Neural cell (in vitro differentiated cells): ENCODE measurements around the gene COL27A1. TPM values are rescaled to one million over a fixed set of nuclear protein-coding genes. Genes with fewer than 3 reads are reported as not detected.

Experiments used
- H2AFZ ChIP-seq: fragments of 200-600, 300-800 bp; sonication (generic), shearing (Covaris generic); 2 replicates; pipeline ENCODE4 v1.6.0; 2014; ENCODE audit warnings: low read depth, mild to moderate bottlenecking, antibody characterized with exemption, low read length, moderate library complexity
- H3F3A ChIP-seq: fragments of 200-600 bp; shearing (Covaris generic); 2 replicates; pipeline ENCODE4 v1.6.1; 2016; ENCODE audit warnings: mild to moderate bottlenecking, moderate library complexity, mixed read lengths, antibody characterized with exemption, low read length; ENCODE audit not compliant: insufficient read depth, poor library complexity, severe bottlenecking
- H3K27ac ChIP-seq: fragments of 200-600, 300-800 bp; sonication (generic), shearing (Covaris generic); 2 replicates; pipeline ENCODE4 v1.5.1; 2014; ENCODE audit warnings: mild to moderate bottlenecking, low read length, moderate library complexity
- H3K27me3 ChIP-seq: fragments of 300-800, 200-600 bp; sonication (generic), shearing (Covaris generic); 2 replicates; pipeline ENCODE4 v1.6.0; 2014; ENCODE audit warnings: mild to moderate bottlenecking, low read depth, low read length, moderate library complexity; ENCODE audit not compliant: insufficient read depth
- H3K36me3 ChIP-seq: fragments of 300-800, 200-600 bp; sonication (generic), shearing (Covaris generic); 2 replicates; pipeline ENCODE4 v1.5.1; 2014; ENCODE audit warnings: mild to moderate bottlenecking, antibody characterized with exemption, low read length, moderate library complexity; ENCODE audit not compliant: insufficient read depth
- H3K4me2 ChIP-seq: fragments of 300-800, 200-600 bp; sonication (generic), shearing (Covaris generic); 2 replicates; pipeline ENCODE4 v1.6.0; 2014; ENCODE audit warnings: mild to moderate bottlenecking, low read length
- H3K4me3 ChIP-seq: fragments of 300-800, 200-600 bp; sonication (generic), shearing (Covaris generic); 2 replicates; pipeline ENCODE4 v1.5.1; 2014; ENCODE audit warnings: mild to moderate bottlenecking, low read length, moderate library complexity
- H3K79me2 ChIP-seq: fragments of 200-600 bp; shearing (Covaris generic); replicated peaks from 2 replicates; pipeline ENCODE4 v1.6.0; 2014; ENCODE audit warnings: mild to moderate bottlenecking, low read length, moderate library complexity; ENCODE audit not compliant: insufficient read depth
- H3K9ac ChIP-seq: fragments of 300-800, 200-600 bp; sonication (generic), shearing (Covaris generic); 2 replicates; pipeline ENCODE4 v1.6.1; 2016; ENCODE audit warnings: mild to moderate bottlenecking, low read length, mixed read lengths
- H3K9me2 ChIP-seq: fragments of 200-600 bp; shearing (Covaris generic); 2 replicates; pipeline ENCODE4 v1.6.1; 2016; ENCODE audit warnings: mild to moderate bottlenecking, low read length, mixed read lengths; ENCODE audit not compliant: insufficient read depth
- H3K9me3 ChIP-seq: fragments of 200-600, 300-800 bp; sonication (generic), shearing (Covaris generic); 2 replicates; pipeline ENCODE4 v1.6.1; 2016; ENCODE audit warnings: mild to moderate bottlenecking, mixed run types, low read length, moderate library complexity, mixed read lengths
- H4K20me1 ChIP-seq: fragments of 200-600 bp; shearing (Covaris generic); 2 replicates; pipeline ENCODE4 v1.6.1; 2016; ENCODE audit warnings: mild to moderate bottlenecking, mixed run types; ENCODE audit not compliant: insufficient read depth
- CTCF ChIP-seq: fragments of 450-650 bp; IDR thresholded peaks from 2 replicates; pipeline ENCODE4 v1.5.1; 2014; ENCODE audit warnings: antibody characterized with exemption, mild to moderate bottlenecking, moderate library complexity; ENCODE audit not compliant: poor library complexity, severe bottlenecking
- EP300 ChIP-seq: fragments of 450-650 bp; conservative IDR thresholded peaks from 2 replicates; pipeline ENCODE4 v1.6.1; 2014; ENCODE audit warnings: antibody characterized with exemption, mild to moderate bottlenecking, moderate library complexity; ENCODE audit not compliant: poor library complexity, severe bottlenecking
- EZH2 ChIP-seq: fragments of 200-600, 300-800 bp; shearing (Covaris generic), sonication (generic); IDR thresholded peaks from 2 replicates; pipeline ENCODE4 v1.6.1; 2014; ENCODE audit warnings: antibody characterized with exemption, low read length, borderline replicate concordance, mild to moderate bottlenecking; ENCODE audit not compliant: insufficient read depth, poor library complexity, severe bottlenecking
- MXI1 ChIP-seq: fragments of 450-650 bp; conservative IDR thresholded peaks from 2 replicates; pipeline ENCODE4 v1.6.1; 2014; ENCODE audit warnings: antibody characterized with exemption, mild to moderate bottlenecking; ENCODE audit not compliant: poor library complexity, severe bottlenecking
- POLR2AphosphoS5 ChIP-seq: IDR thresholded peaks from 2 replicates; pipeline ENCODE4 v1.6.1; 2012
- RAD21 ChIP-seq: fragments of 450-650 bp; conservative IDR thresholded peaks from 2 replicates; pipeline ENCODE4 v1.6.1; 2014; ENCODE audit warnings: antibody characterized with exemption, mild to moderate bottlenecking, moderate library complexity
- SMC3 ChIP-seq: fragments of 450-650 bp; conservative IDR thresholded peaks from 2 replicates; pipeline ENCODE4 v1.6.1; 2014; ENCODE audit warnings: antibody characterized with exemption, mild to moderate bottlenecking, moderate library complexity; ENCODE audit not compliant: poor library complexity
- TAF1 ChIP-seq: IDR thresholded peaks from 2 replicates; pipeline ENCODE4 v1.6.1; 2012; ENCODE audit warnings: low read depth
- polyA plus RNA-seq: library from polyadenylated mRNA; depleted of rRNA; stranded (reverse); fragments of >200 nt; gene quantifications from 2 replicates; pipeline ENCODE4 v1.2.3, GENCODE V29; 2014
- TF ChIP-seq, protein P1 (sequence below): IDR thresholded peaks from 2 replicates; pipeline ENCODE4 v1.6.1; 2012; ENCODE audit warnings: borderline replicate concordance

COL27A1 gene
- polyA plus RNA-seq, 1 donor from 2014 or later: 0.25 TPM

DNA sequence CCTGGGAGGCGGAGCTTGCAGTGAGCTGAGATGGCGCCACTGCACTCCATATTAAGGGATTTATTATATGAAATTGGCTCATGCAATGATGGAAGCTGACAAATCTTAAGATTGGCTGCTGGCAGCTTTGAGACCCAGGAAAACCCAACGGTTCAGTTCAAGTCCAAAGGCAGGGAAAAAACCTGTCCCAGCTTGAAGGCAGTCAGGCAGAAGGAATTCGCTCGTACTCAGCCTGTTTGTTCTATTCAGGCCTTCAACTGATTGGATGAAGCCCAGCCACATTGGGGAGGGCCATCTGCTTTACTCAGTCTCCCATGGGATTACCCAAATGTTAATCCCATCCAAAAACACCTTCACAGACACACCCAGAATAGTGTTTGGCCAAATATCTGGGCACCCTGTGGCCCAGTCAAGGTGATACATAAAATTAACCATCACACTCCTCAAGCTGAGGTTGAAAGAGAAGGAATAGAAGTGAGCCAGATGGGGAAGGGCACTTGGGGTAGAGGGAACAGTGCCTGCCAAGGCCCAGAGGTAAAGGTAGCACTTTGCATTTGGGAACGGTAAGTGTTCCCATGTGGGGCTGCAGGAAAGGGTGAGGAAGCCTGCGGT, 159.0 kb downstream of the COL27A1 start:
- H4K20me1 ChIP-seq: no peaks in the 10 kb centered on the region
- no peak overlapping the region for H2AFZ ChIP-seq

GRCh38 chr9:114314881-114315722, 159.8 kb downstream of the COL27A1 start:
- Histone ChIP-seq H3K4me2 (no peak overlapping the region), H2AFZ (no peak overlapping the region), H4K20me1 (no peaks in the 10 kb centered on the region)
- TF ChIP-seq, protein P1, sequence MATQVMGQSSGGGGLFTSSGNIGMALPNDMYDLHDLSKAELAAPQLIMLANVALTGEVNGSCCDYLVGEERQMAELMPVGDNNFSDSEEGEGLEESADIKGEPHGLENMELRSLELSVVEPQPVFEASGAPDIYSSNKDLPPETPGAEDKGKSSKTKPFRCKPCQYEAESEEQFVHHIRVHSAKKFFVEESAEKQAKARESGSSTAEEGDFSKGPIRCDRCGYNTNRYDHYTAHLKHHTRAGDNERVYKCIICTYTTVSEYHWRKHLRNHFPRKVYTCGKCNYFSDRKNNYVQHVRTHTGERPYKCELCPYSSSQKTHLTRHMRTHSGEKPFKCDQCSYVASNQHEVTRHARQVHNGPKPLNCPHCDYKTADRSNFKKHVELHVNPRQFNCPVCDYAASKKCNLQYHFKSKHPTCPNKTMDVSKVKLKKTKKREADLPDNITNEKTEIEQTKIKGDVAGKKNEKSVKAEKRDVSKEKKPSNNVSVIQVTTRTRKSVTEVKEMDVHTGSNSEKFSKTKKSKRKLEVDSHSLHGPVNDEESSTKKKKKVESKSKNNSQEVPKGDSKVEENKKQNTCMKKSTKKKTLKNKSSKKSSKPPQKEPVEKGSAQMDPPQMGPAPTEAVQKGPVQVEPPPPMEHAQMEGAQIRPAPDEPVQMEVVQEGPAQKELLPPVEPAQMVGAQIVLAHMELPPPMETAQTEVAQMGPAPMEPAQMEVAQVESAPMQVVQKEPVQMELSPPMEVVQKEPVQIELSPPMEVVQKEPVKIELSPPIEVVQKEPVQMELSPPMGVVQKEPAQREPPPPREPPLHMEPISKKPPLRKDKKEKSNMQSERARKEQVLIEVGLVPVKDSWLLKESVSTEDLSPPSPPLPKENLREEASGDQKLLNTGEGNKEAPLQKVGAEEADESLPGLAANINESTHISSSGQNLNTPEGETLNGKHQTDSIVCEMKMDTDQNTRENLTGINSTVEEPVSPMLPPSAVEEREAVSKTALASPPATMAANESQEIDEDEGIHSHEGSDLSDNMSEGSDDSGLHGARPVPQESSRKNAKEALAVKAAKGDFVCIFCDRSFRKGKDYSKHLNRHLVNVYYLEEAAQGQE: no peak
- no peak for TF ChIP-seq EP300
- no peak for TF ChIP-seq MXI1
- no peak for TF ChIP-seq RAD21
- no peak for TF ChIP-seq POLR2AphosphoS5
- no peak for TF ChIP-seq TAF1
- no peak for TF ChIP-seq SMC3

More for the DNA sequence above, 159.0 kb downstream of the COL27A1 start:
- no peak overlapping the region for H3K4me3 ChIP-seq
- no peak overlapping the region for H3K4me2 ChIP-seq
- H3K27me3 ChIP-seq: no peaks in the 10 kb centered on the region
- TF ChIP-seq MXI1 (no peak), RAD21 (no peak), SMC3 (no peak), TAF1 (no peak), POLR2AphosphoS5 (no peak), EP300 (no peak), EZH2 (no peak), CTCF (no peak)
- TF ChIP-seq, protein P1: no peak
- no peaks in the 10 kb centered on the region for H3K36me3 ChIP-seq
- H3K9me3 ChIP-seq: no peaks in the 10 kb centered on the region
- H3K79me2 ChIP-seq: no peaks in the 10 kb centered on the region
- H3F3A ChIP-seq: no peaks in the 10 kb centered on the region
- H3K9me2 ChIP-seq: no peaks in the 10 kb centered on the region
- H3K27ac ChIP-seq: no peak overlapping the region
- no peak overlapping the region for H3K9ac ChIP-seq

More at GRCh38 chr9:114314881-114315722, 159.8 kb downstream of the COL27A1 start:
- Histone ChIP-seq H3K9me2 (no peaks in the 10 kb centered on the region), H3K79me2 (no peaks in the 10 kb centered on the region), H3K36me3 (no peaks in the 10 kb centered on the region), H3K27ac (no peak overlapping the region), H3K4me3 (no peak overlapping the region), H3K9me3 (no peaks in the 10 kb centered on the region), H3K9ac (no peak overlapping the region), H3K27me3 (no peaks in the 10 kb centered on the region), H3F3A (no peaks in the 10 kb centered on the region)
